ENCODE measurements around the gene RCSD1.

RCSD1 gene

DNA sequence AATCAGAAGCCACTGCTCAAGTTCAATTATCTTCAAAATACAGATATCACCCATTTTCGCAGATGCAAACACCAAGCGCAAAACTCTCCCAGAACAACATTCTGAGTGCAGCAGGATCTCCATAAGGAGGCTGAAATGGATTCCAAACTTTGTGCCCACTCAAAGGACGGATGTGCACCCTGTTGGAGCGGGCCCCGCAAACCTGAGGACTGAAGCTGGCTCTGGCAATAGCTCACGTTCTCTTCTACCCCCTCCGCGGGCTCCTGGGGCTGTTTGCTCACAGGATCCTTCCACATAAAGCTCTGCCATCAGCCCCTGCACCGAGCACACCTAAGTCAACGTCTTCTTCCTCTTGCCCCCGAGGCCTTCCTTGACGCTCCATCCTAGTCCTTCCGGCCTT, 11.7 kb upstream of the RCSD1 start:
- DNase-seq = no peak

DNA sequence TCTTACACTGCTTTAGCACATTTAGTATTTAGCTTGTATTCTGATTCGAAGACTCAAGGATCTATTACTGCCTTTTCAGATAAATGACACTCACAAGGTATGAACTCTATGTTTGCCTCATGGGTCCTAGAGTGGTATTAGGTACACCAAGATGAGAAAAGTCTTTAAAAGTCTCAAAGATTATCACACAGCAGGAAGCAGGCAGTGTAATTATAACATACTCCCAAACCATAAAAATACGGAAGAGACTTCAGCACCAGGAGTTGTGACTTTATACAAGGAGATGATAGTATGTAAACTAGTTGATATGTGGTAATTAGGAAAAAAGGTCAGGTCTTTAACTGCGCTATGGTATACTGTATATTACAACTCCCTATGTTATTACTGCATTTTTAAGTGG, 11.2 kb upstream of the RCSD1 start:
- DNase-seq = no peak

DNA sequence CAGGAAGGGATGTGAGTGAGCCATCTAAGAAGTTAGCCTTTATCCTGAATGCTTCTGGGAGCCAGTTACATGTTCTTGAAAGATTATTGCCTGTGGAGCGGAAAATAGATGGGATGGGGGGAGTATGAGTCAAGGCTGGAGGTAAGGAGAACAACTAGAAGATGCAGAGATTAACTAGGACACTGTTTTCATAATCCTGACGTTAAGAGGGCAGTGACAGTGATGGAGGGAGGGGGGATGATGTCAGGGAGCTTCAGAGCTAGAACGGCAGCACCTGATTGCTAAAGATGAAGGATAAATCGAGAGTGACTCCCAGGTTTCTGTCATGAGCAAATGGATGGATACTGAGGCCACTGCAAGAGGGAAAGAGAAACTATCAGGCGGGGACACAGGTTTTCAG, 10.0 kb upstream of the RCSD1 start:
- DNase-seq = no peak

DNA sequence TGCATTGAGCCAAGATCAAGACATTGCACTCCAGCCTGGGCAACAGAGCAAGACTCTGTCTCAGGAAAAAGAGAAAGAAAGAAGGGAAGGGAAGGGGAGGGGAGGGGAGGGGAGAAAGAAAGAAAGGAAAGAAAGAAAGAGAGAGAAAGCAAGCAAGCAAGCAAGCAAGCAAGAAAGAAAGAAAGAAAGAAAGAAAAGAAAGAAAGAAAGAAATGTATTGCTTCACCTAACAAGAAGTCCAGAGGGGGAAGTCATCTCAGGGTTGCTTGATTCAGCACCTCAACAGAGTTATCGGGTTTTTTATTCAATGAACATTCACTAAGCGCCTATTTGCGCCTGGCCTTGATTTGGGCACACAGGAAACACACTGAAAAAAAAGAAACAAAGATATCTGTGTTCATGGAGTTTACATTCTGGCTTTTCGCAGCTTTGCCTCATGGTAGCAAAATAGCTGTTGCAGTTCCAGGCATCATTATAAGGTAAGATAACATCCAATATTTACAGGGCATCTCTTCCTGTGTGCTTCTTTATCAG, 8.2 kb upstream of the RCSD1 start:
- DNase-seq = no peak

DNA sequence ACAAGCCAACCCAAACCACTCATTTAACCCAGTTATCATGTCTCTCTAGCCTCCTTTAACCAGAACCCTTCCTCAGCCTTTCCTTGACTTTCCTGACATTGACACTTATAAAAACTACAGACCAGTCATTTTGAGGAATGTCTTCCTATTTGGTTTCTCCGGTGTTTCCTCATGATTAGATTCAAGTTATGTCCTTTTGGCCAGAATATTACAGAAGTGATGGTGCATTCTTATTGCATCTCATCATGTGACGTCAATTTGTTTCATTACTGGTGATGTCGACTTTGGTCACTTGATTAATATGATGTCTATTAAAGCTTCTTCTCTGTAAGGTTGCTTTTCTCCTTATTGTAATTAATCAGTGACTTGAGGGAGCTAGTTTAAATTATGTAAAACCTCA, 6.1 kb upstream of the RCSD1 start:
- DNase-seq = no peak

DNA sequence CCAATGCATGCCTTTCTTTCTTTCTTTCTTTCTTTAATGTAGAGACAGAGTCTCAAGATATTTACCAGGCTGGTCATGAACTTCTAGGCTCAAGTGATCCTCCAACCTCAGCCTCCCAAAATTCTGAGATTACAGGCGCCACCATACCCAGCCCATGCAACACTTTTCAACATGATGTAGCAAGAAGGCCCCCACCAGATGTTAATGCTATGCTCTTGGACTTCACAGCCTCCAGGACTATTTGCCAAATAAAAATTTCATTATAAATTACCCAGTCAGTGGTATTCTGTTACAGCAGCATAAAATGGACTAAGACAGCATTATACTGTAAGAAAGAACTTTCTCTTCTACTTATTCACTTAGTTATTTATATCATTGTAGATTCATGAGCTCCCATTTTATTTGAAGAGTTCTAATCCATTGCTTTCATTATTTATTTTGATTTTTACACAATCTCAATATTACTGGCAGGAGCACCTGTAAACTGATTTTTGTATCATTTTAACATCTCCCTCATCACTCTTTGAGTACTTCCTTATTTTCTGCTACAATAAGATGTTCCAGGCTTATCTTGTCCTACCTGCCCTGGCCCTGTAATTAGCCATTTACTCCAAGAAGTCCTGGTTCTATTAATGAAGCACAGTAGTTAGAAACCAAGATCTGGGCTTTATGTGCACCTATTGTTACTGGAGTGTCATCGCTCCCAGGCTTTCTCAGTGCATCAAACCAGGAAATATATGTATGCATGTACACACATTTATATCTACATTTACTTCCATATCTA, 4.8 kb upstream of the RCSD1 start:
- no peak for DNase-seq

DNA sequence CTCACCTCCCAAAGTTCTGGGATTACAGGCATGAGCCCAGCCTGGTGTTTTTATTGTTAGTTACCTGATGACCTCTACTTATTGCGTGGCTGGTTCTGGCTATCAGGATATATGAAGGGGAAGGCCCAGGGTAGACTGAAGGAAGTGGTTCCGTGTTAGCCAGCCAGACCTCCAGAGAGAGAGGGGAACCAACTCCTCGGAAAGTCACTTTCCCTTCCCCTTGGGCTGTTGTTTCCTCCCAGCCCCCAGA, 2.5 kb upstream of the RCSD1 start:
- no peak for DNase-seq

DNA sequence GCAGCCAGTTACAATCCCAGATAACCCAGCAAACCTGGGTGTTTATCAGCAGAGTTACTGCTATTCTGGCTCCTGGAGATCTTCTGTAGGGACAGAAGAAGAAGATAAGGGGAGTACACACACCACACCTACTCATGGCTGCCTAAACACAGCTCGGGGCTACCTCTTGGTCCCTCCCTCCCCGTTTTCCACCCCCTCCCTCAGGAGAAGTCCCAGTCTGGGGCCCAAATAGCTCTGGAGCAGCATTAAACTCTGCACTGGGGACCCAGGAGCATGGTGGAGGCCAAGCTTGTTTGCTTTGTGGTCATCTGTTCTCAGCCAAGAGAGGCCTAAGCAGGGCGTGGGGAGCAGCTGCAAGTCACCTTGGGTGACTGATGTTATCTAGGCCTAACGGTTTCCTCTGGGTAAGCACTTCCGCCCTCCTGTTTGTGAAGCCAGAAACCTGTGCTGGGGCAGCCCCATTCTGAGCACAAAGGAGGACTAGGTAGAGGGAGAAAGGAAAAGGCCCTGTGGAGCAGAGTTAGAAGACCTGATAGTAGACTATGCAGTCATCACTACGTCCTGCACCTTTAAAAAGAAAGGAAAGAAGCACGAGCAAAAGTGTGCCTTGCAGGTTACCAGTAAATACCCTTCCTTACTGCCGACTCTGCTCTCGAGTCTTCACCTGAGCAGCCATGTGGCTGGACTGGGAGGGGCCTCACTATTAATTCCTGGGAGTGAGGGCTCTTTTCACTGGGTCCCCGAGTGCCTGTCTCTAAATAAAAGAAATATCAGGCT, 2.0 kb upstream of the RCSD1 start:
- DNase-seq = no peak

DNA sequence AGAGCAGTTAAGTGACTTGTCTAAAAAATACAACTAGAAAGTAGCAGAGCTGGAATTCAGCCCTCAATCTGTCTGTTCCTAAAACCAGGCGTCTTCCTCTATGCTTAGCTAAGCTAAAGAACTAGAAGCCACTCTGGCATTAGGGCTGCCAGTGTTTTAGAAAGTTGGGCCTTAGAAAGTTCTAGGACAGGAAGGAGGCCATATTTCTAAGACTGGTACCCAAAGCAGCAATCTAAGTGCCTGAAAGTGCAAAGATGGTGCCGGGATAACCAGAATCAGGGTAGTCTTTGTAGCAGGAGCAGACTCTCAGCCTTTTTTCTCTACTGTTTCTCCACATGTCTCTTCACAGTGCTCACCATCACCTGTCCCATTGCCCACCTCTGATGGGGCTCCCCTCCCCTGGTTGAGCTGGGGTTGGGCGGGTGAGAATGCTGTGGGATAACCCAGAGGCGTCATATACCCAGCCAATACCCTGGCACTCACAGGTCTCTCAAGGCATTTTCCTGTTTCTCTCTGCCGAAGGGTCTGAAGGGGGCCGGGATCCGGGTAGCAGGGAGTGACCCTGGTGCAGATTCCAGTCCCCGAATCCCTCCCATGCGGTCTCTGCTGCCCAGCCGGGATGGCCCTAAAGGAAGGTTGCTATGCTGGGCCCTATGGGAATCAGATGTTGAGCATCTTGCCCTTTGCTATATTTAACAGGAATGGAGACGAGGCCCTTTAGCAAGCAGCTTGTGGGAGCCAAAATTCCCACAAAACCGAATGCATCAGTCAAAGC, 1.1 kb upstream of the RCSD1 start:
- no peak for DNase-seq

DNA sequence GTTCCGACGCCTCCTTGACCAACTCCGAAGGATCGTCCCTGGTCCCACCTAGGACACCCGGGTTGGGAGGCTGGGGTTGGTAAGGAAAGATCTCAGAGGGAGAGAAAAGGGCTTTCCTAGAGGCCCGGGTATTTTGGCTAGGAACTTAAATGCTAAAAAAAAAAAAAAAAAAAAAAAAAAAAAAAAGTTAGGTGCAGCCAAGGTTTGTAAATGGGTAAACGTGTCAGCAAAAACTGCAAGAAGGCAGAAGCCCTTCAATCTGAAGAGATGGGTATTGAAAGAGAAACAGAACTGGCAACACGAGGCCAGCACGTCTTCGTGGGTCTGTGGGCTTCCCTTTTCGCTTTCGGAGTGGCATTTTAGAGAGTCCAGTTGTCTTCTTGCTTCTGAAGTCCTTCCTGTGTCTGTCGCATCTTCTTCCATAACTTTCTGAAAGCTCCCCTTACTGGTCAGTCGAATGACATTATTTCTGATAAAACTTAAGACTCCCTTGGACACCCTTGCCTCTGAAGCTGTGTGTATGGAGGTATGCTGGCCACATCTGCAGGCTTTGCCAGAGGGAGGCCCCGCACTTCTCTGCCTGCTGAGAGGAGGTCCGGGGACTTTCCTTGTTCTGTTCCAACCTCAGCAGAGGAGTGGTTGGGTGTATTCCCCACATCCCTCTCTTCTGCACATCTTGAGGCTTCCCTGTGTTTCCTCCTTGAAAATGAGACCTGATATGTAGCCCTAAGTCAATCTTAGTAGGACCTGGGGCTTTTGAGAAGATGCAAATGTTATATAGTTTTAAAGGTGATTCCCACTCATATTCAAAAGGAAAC, 745 bp downstream of the RCSD1 start:
- DNase-seq = no peak

DNA sequence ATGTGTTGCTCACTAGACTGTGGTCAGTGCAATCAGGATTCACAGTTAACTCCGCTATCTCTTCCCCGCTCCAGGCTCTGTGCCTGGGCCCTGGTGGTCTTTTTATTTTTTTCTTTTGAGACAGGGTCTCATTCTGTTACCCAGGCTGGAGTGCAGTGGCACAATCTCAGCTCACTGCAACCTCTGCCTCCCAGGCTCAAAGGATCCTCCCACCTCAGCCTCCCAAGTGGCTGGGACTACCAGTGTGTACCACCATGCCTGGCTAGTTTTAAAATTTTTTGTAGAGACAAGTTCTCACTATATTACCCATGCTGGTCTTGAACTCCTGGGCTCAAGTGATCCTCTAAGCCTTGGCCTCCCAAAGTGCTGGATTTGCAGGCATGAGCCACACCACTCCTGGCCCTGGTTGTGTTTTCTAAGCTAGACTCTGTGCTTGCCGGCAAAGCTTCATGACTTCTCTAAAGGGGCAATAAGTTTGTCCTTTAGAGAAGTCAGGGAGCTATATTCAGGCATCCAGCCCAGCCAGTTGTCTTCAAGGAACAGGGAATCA, 1.4 kb downstream of the RCSD1 start:
- no peak for DNase-seq

DNA sequence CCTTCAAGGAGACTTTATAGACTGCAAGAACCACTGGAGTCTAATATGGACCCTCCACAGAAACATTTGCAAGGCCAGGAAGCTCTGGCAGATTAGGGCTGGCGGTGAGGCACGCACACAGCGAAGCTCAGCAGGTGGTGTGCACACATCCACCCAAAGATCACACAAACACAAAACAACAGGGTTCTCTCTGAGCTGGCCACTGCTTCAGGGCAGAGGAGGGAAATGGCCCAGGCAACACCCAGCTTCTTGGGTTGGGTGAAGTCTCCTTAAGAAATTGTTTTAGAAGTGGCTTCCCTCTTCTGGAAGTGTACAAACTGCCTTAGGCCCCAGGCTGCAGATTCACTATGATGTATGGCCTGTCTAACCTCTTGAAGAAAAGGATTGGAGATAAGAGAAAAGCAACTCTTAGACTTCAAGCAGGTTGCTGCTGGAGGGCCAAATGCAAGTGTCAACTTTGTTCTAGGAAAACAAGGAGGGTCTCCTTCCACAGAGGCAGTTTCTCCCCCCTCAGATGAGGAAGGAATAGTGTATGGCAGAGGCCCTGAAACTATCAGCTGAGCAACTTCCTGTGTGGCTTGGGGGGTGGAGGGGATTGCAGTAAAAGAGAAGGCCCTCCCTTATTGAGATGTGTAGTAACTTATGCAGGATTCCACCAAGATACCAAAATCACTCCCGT, 2.0 kb downstream of the RCSD1 start:
- no peak for DNase-seq

DNA sequence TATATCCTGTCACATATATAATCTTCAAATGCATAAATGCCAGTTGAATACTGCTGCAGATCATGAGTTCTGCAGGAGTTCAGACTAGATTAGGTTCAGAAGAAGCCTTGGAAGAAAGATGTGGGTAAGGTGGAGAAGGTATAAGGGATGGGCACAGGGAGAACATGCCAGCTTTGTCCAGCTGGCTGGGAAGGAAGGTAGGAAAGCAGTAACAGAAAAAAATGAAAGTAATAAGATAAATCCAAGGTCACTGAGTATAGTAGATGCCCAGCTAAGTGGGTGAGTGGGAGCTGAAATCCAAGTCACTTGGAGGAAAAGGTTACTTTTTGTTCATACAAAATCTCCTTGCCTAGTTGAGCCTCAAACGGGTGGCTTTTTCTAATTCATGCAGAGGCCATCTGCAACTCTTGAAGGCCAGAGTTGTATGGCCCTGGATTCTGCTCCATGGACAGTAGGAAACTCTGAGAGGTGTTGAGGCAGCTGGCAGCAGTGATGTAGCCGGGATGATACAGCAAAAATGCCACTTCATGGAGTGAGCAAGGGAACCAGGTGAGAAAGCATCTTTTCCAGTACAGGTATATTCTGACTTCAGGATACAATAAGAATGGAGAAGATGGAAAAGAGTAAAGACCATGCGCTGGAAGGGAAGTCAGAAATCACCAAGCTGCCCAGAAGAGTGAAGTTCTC, 3.4 kb downstream of the RCSD1 start:
- DNase-seq = no peak

DNA sequence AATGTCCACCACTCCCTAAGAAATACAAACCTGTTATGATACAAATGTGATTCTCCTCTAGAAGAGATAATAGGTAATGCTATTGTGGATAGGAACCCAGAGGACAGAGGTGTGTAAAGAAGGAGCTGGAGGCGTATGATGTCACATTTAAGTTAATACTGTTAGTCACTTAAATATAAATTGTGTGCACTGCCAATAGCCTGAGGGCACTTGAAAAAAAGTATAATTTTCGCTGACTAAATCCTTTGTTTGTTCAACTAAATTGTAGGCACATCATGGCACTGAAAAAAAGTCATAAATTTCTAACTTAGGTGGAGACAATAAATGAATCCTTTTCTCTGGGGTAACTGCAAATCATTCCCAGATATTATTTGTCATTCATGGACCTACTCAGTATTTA, 4.4 kb downstream of the RCSD1 start:
- no peak for DNase-seq

DNA sequence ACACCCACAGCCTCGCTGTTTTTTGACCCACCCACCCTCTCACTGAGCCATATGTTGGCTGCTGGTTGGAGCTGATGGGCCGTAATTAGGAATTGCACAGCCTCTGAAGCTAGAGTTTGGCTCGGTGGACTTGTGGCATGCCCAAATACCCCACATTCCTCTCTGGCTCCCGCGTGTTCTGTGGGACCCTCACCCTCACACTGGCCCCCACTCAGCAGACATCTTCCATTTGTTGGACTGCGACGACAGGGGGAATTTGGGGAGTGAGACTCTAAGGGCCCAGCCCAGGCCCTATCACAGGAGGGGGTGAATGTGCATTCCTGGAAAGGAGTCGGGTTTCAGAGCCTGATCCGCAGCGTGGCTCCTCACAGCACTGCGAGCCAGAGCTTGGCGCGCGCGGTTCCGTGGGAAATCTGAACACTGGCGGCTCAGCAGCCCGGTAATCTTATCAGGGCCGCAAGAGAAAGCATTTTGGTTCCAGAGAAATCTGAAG, 5.2 kb downstream of the RCSD1 start:
- DNase-seq = no peak

DNA sequence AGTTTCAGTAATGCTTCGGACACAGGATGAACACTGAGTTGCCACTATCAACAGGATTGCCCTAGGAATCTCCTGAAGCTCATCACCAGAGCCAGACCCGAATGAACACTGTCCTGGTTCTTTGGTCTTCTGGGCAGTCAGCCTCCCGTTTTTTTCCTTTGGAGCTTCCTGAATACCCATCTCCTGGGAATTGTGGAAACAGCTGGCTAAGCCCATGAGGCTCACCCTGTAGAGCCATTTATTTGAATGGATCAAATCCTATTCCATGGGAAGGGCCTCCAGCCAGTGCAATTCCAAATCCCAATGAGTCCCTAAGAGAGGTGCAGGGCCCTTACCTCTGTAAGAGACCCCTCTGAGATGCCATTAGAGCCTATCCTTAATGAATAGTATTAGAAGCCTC, 5.9 kb downstream of the RCSD1 start:
- no peak for DNase-seq

DNA sequence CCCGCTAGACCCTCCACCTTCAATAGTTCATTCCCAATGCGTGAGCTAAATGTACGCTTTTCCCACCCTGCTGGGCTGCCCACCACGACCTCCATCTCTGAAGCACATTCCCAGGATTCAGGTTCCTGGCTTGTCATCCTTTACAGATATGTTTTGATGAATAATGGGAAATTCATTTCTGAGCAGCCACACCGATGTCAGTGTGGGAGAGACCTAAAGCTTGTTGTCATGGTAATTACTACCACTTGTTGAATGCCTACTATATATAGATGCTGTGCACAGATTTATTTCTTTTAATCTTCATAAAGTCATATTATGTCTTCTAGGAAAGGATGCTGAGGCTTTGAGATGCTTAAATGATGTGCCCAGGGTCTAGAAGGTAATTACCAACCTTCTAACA, 8.0 kb downstream of the RCSD1 start:
- DNase-seq = no peak

DNA sequence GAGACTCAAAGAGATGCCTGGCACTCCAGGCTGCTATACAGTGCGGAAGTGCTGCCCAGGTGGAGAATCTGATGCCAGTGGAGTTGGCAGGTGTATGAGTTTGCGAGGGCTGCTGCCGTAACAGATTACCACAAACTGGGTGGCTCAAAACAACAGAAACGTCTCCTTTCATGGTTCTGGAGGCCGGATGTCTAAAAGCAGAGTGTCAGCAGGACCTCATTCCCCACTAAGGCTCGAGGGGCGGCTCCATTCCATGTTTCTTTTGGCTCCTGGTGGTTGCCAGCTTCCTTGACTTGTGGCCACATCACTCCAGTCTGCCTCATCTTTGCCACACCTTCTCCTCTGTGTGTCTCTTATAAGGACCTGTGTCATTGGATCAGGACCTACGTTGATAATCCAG, 10.0 kb downstream of the RCSD1 start:
- no peak for DNase-seq

DNA sequence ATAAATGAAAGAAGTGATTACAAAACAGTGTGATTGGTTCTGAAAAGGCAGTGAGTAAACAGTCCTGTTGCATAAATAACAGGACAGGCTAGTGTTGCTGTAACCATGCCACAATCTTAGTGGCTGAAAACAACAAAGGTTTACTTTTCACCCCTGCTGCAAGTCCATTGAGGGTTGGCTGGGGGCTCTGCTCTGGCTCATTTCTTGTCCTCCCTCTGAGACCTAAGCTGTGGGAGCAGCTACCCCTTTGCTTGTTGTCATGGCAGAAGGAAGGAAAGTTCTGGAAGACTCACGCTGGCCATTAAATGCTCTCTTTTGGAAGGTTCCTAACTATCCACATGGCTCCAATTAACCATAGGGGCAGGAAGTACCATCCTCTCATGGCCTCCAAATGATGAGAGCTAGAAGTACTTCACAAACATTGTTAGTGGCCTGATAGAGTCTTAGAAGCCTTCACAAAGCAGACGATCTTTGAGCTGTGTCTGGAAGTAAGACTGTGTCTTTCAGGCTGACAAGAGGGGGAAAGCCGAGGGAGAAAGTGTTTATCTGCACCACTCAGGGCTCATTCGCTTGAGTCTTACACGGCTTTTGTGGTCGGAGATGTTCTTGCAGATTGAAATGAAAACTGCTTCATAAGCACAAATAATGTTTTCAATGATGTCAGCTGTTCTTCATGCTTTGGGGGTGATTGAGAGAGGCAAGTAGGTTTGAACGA, 11.9 kb downstream of the RCSD1 start:
- no peak for DNase-seq

DNA sequence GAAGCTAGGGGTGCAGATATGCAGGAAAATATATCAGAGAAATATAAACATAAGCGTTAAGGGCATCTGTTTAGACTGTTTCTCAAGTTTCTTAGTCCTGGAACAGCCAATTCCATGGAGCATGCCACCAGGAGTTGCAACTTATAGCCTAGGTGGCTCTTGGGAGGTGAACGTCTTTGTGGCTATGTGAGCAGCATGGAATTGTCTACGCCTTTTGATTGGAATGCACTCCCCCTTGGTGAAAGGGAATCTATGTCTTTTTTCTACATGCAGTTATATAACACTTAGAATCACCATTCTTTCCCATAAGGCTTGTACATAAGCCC, 12.4 kb downstream of the RCSD1 start:
- DNase-seq = no peak

DNA sequence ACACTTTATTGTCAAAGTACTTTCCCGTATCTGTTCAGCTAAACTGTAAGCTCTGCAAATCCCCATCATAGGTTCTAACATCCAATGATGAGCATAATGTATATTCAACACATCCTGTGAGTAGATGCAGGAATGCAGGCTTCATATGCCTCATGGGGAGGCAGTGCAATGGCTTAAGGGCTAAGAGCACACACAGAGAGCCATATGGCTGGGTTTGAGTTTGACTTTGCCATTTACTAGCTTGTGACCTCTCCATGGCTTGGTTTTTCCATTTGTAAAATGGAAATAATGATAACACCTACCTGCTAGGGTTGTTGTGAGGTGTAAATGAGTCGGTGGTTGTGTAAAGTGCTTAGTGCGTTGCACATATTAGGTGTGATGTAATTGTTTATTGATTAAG, 13.4 kb downstream of the RCSD1 start:
- DNase-seq = no peak
